Measurements from ENCODE around the gene ERH. TPM values are rescaled to one million over a fixed set of nuclear protein-coding genes. Genes with fewer than 3 reads are reported as not detected.

The ERH gene
- total RNA-seq, 4 donors from 2014 or later: 62.4 to 70.9 (median 68.8) TPM

GRCh38 chr14:69375182-69375581 is 22.9 kb downstream of the ERH start:
- DNase-seq (ENCODE audit: low spot score): no peak
- ATAC-seq (ENCODE audit: low FRiP score): no peak
- TF ChIP-seq CTCF (IDR thresholded peaks at IDR 0.05): no peak

- no peak for DNase-seq (ENCODE audit: low spot score)
- no peak for TF ChIP-seq CTCF (IDR thresholded peaks at IDR 0.05)
- no peak for ATAC-seq (ENCODE audit: low FRiP score)
These were observed 23.9 kb downstream of the ERH start for GRCh38 chr14:69374235-69374634.

- no peak for ATAC-seq (ENCODE audit: low FRiP score)
- DNase-seq (ENCODE audit: low spot score): no peak
- no peak for TF ChIP-seq CTCF (IDR thresholded peaks at IDR 0.05)
These were observed 25.0 kb downstream of the ERH start for GRCh38 chr14:69373104-69373503.

GRCh38 chr14:69372146-69372545 is 26.0 kb downstream of the ERH start:
- TF ChIP-seq CTCF (IDR thresholded peaks at IDR 0.05): no peak
- no peak for DNase-seq (ENCODE audit: low spot score)
- no peak for ATAC-seq (ENCODE audit: low FRiP score)

- no peak for ATAC-seq (ENCODE audit: low FRiP score)
- no peak for DNase-seq (ENCODE audit: low spot score)
- TF ChIP-seq CTCF (IDR thresholded peaks at IDR 0.05): no peak
These were observed 28.0 kb downstream of the ERH start for GRCh38 chr14:69370061-69370460.

GRCh38 chr14:69368381-69368780 is 29.7 kb downstream of the ERH start:
- no peak for ATAC-seq (ENCODE audit: low FRiP score)
- no peak for DNase-seq (ENCODE audit: low spot score)
- no peak for TF ChIP-seq CTCF (IDR thresholded peaks at IDR 0.05)

- no peak for ATAC-seq (ENCODE audit: low FRiP score)
- TF ChIP-seq CTCF (IDR thresholded peaks at IDR 0.05): no peak
- no peak for DNase-seq (ENCODE audit: low spot score)
These were observed 31.3 kb downstream of the ERH start for GRCh38 chr14:69366761-69367160.
